NB4 (cell line): ENCODE data around the gene SLC12A1.

ENCODE experiments used
- DNase-seq: peaks from one replicate; pipeline ENCODE4 v3.0.0; 2010; ENCODE audit warnings: low read depth
- H3K4me3 ChIP-seq: one replicate; pipeline ENCODE4 v1.5.1; 2011; ENCODE audit warnings: mild to moderate bottlenecking, low read depth, low read length, moderate library complexity
- CTCF ChIP-seq: IDR thresholded peaks from one replicate; pipeline ENCODE4 v1.5.1; 2012; ENCODE audit warnings: low read depth, low read length
- MYC ChIP-seq: IDR thresholded peaks from 2 replicates; pipeline ENCODE4 v1.6.1; 2011; ENCODE audit warnings: low read depth, low read length
- POLR2A ChIP-seq: IDR thresholded peaks from 2 replicates; pipeline ENCODE4 v1.6.1; 2011; ENCODE audit warnings: mild to moderate bottlenecking; ENCODE audit not compliant: insufficient read length; ENCODE audit errors: extremely low read depth
- TF ChIP-seq, protein P1 (sequence below): IDR thresholded peaks from 2 replicates; pipeline ENCODE4 v1.6.1; 2011; ENCODE audit warnings: low read depth, low read length

SLC12A1 gene

GRCh38 chr15:48253172-48253571 lies 47.1 kb downstream of the SLC12A1 start:
- DNase-seq = no peak
- TF ChIP-seq POLR2A (no peak), CTCF (no peak), MYC (no peak)
- TF ChIP-seq, protein P1, sequence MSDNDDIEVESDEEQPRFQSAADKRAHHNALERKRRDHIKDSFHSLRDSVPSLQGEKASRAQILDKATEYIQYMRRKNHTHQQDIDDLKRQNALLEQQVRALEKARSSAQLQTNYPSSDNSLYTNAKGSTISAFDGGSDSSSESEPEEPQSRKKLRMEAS = no peak
- no peak overlapping the region for H3K4me3 ChIP-seq

- TF ChIP-seq POLR2A (no peak), MYC (no peak), CTCF (no peak)
- TF ChIP-seq, protein P1 = no peak
- no peak overlapping the region for H3K4me3 ChIP-seq
- no peak for DNase-seq
These were observed 59.0 kb downstream of the SLC12A1 start for GRCh38 chr15:48265135-48265534.

GRCh38 chr15:48266024-48266689 lies 60.1 kb downstream of the SLC12A1 start:
- H3K4me3 ChIP-seq = no peak overlapping the region
- no peak for DNase-seq
- TF ChIP-seq POLR2A = no peak
- no peak for TF ChIP-seq CTCF
- no peak for TF ChIP-seq MYC
- TF ChIP-seq, protein P1 = no peak

DNA sequence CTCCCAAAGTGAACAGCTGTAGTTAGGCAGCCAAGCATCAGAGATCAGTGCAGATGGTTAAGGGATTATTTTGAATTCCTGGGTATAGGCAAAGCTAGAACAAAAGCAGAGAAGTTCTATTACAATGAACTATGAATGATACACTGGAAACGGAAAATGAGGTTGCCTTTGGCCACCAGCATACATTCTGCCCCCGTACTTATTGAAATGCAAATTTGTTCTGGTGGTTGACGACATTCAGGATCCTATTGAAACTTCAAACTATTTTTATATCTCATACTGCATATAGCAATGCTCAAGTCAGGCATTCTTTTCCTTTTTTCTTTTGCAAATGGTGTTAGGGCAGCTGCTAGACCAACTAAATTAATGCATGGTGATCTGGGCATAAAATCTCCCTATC lies 61.7 kb downstream of the SLC12A1 start:
- DNase-seq = no peak
- H3K4me3 ChIP-seq = no peak overlapping the region
- no peak for TF ChIP-seq MYC

- TF ChIP-seq POLR2A (no peak), CTCF (no peak), MYC (no peak)
- TF ChIP-seq, protein P1 = no peak
- H3K4me3 ChIP-seq = no peak overlapping the region
- DNase-seq = no peak
These were observed 66.9 kb downstream of the SLC12A1 start for GRCh38 chr15:48273049-48273448.

DNA sequence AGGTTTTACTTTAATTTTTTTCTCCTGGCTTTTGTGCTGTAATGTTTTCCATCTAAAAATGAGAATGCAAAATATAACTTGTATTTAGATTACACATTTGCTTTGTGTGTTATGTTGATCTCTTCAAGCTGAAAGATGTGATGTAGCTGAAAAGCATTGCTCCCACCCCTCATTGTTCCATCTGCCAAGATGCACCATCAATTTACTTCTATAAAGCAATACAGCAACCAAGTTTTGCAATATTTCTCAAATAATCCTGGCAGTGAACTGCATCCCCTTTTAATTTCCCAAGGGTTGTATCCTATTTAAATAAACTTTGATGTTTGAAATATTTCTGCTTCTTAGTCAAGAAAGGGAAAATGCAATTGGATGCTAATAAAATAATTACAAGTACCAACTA lies 72.6 kb downstream of the SLC12A1 start:
- H3K4me3 ChIP-seq = no peak overlapping the region
- TF ChIP-seq, protein P1 = no peak
- TF ChIP-seq POLR2A = no peak
- TF ChIP-seq MYC = no peak
- no peak for TF ChIP-seq CTCF
- no peak for DNase-seq
